AG10803 (cell line): ENCODE data around the gene LETM1.
"Not testable (repeated sequence)": the region's sequence is repeated elsewhere in the genome, so short reads cannot be mapped to it uniquely, and the experiment has no call there.

Source experiments
- DNase-seq: peaks from one replicate; pipeline ENCODE4 v3.0.0; 2010; ENCODE audit warnings: low read depth
- H3K4me3 ChIP-seq: 2 replicates; pipeline ENCODE4 v1.5.1; 2011; ENCODE audit warnings: mild to moderate bottlenecking, low read length, control low read depth
- CTCF ChIP-seq: conservative IDR thresholded peaks from 2 replicates; pipeline ENCODE4 v1.5.1; 2011; ENCODE audit warnings: mild to moderate bottlenecking, low read length, control low read depth, inconsistent platforms

The LETM1 gene

GRCh38 chr4:1836650-1837049 is 19.3 kb downstream of the LETM1 start:
- TF ChIP-seq CTCF = no peak
- DNase-seq = no peak
- H3K4me3 ChIP-seq = no peak overlapping the region

- not testable (repeated sequence) for DNase-seq, H3K4me3 ChIP-seq
Measured at GRCh38 chr4:1835836-1836235, 20.1 kb downstream of the LETM1 start.

GRCh38 chr4:1834047-1834775 is 21.7 kb downstream of the LETM1 start:
- no peak for TF ChIP-seq CTCF
- DNase-seq = no peak
- H3K4me3 ChIP-seq = no peak overlapping the region

- TF ChIP-seq CTCF = no peak
- no peak for DNase-seq
- no peak overlapping the region for H3K4me3 ChIP-seq
Measured at GRCh38 chr4:1833307-1834046, 22.5 kb downstream of the LETM1 start.

- TF ChIP-seq CTCF = no peak
- no peak overlapping the region for H3K4me3 ChIP-seq
- no peak for DNase-seq
Measured at GRCh38 chr4:1832690-1833089, 23.3 kb downstream of the LETM1 start.

- DNase-seq = no peak
- TF ChIP-seq CTCF = no peak
- no peak overlapping the region for H3K4me3 ChIP-seq
Measured at GRCh38 chr4:1831331-1831730, 24.6 kb downstream of the LETM1 start.

- no peak overlapping the region for H3K4me3 ChIP-seq
- no peak for DNase-seq
- TF ChIP-seq CTCF = no peak
Measured at GRCh38 chr4:1830642-1831228, 25.2 kb downstream of the LETM1 start.
